Hindlimb muscle (tissue), 1 donor: ENCODE measurements around the gene ARHGAP6. TPM values are rescaled to one million over a fixed set of nuclear protein-coding genes. Genes with fewer than 3 reads are reported as not detected.
"Not testable (repeated sequence)": the region's sequence is repeated elsewhere in the genome, so short reads cannot be mapped to it uniquely, and the experiment has no call there.

Source experiments
- DNase-seq: peaks from one replicate; pipeline ENCODE4 v3.0.0-alpha.2; 2013
- polyA plus RNA-seq: library from polyadenylated mRNA; unstranded; fragments of 120-200 nt; gene quantifications from one replicate; pipeline ENCODE4 v1.2.1, GENCODE V29; 2013; ENCODE audit not compliant: insufficient read length

The ARHGAP6 gene
- polyA plus RNA-seq, 1 donor, result 12.8 TPM

DNA sequence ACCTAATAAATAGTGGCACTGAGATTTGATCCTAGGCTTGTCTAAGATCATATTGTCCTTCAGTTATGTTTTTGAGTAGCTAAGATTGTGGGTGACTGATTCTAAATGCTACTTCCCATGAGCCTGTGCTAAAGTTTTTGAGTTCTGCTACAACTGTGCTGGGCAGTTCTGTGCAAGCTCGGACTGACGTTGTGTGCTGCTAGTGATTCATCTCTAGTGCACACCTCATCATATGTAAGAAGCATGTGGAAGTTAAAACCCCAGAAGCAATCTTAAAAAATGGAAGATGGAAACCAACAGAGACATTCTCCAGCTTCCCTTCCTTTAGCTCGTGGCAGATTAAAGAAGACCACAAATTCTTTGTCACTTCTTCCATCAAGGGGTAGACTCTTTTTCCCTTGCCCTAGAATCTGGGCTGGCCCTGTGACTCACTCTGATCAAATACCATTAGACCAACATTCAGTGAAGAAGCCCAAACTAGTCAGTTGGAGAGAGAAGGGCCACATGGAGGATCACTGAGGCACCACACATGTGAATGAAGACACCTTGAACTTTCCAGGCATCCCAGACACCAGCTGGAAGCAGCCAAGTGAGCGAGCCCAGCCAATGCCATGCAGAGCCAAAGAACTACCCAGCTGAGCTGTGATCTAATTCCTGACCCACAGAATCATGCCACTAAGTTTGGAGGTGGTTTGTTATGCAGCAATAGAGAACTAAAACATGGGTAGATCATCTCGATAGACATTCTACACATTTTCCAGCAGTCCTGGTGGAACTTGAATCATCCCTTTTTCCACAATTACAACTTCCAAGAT, 16.8 kb downstream of the ARHGAP6 start:
- no peak for DNase-seq

DNA sequence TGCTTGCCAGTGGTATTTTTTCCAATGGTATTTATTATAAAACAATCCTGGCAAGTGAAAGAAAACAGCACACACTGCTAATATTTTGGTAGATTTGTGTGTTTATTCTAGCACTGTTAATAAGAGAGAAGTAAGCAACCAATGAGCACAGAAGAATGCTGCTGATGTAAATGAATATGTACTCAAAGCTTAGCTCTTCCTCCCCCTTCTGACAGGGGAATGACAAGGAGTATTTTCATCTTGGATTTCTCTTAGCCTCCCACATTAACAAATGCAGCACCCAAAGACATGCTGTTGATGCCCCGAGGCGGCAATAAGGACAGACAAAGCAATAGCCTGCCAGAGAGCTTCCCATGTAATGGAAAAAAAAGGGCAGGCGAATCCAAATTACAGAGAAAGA, 18.6 kb downstream of the ARHGAP6 start:
- no peak for DNase-seq

DNA sequence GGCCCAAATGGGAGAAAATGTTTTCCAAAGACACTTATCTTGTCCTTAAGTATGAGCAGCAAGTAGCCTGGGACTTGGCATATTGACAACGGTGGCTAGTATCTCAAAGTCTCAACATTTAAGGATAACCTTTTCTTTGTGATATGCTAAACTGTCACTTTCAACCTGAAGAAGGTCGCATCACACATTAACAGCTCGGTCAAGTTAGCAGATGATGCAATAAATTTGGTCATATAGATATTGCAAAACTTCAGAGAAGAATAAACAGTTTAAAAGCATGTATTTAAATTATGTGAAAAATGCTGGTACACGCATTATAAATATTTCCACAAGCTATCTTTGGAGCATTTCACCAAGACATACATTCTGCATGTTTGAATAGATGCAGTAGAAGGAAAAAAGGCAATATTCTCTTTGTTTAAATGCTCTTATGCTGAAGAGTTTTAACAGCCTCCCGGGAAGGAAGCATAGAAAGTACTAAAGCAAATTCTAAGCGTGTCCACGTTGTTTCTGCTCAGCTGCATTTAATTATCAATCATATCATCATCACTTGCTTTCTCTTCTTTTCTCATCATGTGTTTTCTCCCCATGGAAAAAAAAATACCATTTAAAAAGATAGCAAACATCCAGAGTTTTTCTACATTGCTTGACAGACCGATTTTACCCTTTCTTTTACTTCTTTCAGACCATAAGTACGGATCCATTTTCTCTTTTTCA, 24.2 kb downstream of the ARHGAP6 start:
- DNase-seq, result peak; percentile 10

DNA sequence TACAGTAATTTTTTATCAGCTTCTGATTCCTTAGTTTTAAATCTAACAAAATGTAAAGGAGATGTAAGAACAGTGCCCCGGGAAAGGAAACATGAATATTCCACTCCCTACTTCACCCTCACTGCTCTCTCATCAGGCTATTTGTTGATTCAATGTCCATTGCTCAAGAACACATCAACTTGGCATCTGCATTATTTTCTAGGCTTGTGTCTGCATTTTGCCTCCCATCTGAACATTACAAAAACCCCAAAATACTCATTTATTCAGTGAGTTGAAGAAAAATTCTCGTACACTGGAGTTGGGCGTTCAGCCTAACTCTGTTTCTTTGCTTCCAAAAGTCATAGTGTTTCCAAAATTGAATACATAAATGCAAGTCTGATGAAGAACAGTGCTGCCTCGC, 25.6 kb downstream of the ARHGAP6 start:
- peak; percentile 22 for DNase-seq

DNA sequence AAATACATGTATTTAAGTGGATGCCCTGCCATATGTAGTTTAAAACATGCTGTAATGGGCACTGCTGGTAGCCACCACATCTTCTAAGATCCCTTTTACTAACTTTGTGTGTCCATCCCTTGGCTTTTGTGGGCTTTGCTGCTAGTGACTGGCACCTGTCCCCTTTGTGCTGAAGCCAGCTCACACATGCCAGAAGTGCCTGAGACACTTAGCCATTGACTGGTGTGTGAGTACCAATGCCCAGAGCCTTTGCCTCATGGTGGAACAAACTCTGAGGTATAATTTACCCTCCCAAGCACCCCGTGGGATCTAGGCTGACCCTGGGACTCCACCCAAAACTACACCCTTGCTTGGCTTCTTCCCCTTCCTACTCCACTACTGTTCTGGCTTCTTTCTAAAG, 33.0 kb downstream of the ARHGAP6 start:
- DNase-seq, result no peak

DNA sequence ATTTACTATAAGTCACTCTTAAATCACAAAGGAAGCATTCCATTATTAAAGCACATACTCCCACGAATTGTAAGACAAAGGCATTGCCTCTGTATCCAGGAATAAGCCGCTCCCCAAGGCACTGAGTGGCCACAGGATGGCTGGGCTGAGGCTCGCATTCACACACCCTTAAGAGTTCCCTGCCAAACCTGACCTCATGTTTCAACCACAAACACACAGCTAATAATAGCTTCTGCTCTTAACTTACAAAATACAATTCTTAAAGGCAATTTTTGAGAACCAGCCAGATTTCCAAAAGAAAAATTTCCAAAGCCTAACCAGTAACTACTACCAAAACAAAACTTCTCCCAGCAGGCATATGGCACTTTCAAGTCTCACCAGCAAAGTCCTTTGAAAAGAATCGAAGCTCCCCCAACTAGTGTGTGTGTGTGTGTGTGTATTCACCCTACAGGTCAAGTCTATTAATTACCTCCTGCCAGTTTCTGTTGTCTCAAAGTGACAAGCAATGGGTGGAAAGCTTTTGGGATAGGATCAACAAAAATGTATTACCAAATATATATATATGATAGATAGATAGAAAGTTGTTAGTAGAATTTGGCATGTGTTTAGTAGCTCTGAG, 36.0 kb downstream of the ARHGAP6 start:
- peak; percentile 23 for DNase-seq

DNA sequence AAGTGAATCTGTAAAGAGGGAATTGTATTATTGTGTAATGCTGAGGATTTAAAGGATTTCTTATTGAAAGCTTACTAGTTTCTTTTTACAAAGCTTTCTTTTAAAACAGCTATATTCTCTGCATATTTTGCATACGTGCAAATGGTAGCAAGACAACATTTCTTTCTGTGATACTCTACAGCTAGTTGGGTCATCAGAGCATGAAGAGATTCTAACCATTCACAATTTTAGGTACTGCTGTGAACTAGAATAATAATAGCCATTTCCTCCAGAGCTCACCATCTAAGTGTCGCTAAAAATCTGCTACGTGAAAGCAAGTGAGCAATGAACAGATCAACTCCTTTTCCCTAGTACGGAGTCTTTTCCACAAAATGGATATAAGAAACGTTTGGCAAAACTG, 37.3 kb downstream of the ARHGAP6 start:
- no peak for DNase-seq

DNA sequence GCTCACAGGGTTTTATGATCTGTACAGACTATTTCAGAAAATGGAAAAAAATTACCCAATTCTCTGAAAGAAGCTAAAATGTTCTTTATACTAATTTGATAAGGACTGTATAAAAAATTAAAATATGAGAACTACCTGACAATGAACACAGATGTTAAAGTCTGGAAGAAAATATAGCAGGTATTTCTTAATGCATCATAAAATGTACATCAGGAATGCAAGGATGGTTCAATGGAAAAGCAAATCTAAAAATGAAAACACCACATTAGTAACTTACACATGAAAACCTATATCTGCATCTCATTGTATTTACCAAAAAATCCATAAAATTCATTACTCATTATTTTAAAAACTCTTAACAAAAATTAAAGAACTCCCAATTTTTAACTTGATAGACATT, 39.4 kb downstream of the ARHGAP6 start:
- DNase-seq, result no peak

DNA sequence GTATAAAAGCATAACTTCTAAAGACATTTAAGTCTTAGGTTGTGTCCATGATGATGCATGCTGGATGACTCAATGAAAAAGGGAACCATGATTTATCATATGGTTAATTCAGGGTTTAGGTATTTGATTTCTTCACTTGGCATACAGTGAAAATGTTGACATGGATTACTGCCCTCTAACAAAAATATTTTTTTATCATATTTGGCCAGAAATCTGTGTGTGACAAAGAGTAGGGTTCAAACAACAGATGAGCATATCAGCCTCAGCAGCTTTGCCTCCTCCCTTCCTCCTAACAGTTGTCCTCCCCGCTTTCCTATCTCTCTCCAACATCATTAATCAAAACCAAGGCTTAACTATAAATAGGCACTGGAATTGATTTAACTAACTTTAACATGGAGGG, 46.3 kb downstream of the ARHGAP6 start:
- no peak for DNase-seq

DNA sequence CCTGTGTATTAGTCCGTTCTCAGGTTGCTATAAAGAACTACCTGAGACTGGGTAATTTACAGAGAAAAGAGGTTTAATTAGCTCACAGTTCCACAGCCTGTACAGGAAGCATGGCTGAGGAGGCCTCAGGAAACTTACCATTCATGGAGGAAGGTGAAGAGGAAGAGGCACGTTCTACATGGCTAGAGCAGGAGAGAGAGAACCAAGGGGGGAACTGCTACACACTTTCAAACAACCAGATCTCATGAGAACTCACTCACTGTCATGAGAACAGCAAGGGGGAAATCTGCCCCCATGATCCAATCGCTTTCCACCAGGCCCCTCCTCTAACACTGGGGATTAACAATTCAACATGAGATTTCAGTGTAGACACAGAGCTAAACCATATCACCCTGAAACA, 51.5 kb downstream of the ARHGAP6 start:
- not testable (repeated sequence) for DNase-seq

DNA sequence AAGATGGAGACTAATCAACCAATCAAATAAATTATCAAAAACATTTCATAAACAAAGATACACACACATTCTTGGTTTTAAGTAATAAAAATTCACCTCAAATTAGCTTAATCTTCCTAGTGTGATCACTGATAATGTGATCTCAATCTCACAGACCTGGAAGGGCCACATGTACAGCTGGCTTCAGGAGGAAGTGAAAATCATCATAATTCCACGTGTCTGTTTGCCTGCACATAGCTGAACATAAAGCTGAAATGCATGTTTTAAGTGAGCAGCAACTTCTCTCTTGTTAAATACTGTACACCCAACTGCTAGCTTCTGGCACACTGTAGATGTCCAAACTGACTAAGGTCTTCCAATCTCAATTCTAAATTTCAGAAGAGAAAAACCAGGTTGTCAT, 53.8 kb downstream of the ARHGAP6 start:
- DNase-seq, result no peak

DNA sequence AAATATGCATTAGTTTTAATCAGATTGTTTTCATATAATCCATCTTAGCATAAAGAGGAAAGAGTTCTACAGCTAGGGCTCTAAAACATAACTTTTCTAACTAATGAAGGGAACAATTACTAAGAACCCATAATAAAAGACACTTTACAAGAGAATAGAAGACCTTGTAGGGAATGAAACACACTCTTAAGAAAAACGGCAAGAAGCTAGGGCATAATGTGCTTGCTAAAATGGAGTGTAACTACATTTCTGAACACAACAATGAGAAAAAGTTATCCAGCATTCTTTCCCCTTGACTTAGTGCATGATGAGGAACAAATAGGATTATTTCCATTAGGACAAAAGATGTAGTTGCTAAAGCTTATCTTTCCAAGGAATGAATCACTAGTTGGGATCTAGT, 54.6 kb downstream of the ARHGAP6 start:
- DNase-seq, result no peak

DNA sequence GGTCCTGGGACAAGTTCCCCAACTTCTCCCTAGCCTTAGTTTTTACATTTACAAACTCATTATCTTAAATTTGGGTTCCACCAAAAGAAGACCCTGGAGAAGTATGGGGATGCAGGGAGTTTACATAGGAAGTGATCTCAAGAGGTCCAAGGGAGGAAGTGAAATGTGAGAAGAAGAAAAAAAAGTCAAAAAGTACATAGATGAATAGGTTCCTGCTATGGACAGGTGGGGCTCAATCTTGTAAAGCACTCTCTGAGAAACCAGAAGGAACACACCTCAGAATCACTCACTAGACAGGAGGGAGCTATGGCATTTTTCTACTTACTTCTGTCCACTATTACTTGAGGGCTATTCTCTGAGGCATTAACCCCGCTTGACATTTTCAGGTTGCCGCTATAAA, 56.6 kb downstream of the ARHGAP6 start:
- no peak for DNase-seq

DNA sequence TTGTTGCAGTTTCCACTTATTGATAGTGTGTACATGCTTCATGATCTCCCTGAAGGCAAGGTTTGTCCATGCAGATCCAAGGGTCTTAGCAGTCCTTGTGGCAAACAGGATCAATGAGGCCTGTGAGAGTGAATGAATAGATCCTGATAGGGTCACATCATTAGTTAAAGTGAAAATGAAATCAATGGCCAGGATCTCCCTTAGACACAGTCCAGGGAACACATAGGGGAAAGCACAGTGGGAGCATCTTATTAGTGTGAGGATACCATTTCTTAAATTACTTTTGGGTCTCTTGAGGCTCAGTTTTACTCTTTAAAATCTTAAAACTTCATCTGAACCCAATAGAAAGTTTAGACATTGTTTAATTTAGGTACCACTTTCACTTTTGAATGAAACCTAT, 59.3 kb downstream of the ARHGAP6 start:
- no peak for DNase-seq

DNA sequence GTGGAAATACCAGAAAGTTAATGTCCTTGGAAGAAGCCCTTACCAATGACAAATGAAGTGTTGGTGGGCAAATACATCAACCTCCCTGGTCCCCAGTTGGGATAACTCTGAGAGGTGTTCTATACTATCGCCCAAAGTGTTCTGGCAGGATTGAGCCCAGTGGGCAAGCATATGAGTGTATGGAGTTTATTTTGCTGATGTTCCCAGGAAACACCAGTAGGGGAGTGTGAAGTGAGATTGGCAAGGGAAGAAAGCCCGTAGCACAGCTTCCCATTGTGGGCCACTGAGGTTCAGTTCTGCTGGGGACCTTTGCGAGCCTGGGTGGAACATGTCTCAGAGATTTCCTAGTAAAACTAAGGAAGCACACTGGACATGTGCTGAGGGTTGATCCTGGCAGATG, 65.1 kb downstream of the ARHGAP6 start:
- no peak for DNase-seq

DNA sequence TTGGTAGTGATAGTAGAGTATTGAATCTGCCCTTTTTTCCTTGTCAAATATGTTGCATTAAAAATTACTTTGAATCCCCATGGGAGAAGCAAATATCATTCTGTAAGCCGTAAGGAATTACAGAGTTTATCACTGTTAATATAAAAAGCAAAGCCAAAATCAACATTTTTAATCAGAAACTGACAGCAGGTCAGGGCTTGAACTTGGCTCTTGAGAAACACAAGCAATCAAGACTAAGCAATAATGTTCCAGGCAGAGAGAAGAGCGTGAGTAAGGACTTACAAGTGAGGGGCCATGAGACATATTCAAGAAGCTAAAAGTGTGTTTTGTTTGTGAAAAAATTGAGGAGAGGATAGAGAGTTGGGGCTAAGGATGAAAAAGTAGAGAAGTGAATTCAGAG, 68.2 kb downstream of the ARHGAP6 start:
- DNase-seq, result no peak

DNA sequence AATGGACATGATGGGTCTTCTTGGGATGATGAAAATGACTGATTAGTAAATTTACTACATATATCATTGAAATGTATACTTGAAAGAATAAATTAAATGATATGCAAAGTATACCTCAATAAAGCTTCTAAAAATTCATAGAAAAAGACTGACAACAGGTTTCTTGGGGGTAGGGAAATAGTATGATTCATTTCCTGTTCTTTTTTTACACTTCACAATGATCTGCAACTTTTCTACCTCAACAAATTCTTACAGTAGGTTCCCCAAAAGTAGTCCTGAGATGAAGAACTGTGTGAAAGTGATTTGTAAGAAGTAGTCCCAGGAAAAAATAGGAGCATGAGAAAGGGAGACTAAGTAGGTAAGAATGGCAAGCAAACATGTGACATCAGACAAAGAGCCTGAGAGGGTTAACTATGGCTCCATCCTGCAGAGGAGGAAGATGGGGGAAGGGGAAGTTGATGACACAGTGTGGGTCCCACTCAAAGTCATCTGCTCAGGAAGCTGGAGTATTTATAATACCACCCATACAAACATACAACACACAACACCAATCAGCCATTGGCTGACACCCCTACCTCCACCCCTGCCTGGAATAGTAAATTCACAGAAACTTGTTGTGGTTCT, 73.9 kb downstream of the ARHGAP6 start:
- no peak for DNase-seq

DNA sequence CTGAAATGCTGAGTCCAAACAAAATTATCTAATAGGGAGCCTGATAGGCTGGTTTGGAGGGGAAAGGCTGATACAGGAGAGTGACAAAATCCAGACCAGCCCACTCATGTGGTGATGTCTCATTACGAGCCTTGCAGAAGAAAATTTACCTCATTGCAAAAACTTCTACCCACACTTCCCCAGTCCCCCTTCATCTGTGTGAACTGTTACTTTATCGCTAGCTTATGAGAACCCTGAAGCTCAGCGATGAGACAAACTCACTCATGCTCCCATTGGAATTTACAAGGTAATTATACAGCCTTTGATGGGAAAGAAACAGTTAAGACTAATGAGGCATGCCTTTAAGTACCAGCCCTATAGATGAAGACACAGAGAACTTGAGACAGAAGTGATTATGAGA, 76.1 kb downstream of the ARHGAP6 start:
- no peak for DNase-seq

DNA sequence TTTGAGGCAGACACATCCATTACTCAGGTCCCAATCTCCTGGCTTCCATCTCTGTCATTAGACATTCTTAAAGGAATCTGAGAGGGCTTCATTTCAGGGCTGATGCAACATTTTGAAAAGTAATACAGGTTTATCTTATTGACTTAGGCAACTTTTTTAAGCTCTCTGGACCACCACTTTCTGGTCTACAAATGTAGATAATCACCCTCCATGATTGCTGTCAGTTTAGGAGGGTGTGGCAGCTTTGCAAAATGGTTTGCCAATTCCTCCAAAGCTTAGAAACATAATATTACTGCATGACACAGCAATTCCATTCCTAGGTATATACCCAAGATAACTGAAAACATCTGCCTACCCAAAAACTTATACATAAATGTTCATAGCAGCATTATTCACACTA, 77.6 kb downstream of the ARHGAP6 start:
- no peak for DNase-seq

DNA sequence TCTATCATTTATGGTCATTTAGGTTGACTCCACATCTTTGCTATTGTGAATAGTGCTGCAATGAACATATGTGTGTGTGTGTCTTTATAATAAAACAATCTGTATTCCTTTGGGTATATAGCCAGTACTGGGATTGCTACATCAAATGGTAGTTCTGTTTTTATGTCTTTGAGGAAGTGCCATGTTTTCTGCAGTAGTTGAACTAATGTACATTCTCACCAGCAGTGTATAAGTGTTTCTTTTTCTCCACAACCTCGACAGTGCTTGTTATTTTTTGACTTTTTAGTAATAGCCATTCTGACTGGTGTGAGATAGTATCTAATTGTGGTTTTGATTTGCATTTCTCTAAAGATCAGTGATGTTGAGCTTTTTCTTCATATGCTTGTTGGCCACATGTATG, 80.5 kb downstream of the ARHGAP6 start:
- DNase-seq, result no peak

DNA sequence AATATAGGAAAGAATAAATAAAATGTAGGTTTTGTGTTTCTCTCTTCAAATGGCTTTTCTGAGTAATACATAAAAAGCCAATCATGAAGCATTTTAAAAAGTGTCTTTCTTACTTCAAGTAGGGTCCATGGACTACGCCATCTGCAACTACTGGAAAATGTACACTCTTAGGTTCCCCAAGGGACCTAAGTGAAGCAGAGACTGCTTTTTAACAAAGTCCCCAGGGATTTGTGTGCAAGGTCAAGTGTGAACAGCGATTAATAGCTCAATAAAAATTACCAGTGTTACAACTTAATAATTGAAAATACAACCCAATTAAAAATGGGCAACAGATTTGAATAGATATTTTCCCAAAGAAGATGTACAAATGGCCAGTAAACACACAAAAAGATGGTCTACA, 84.9 kb downstream of the ARHGAP6 start:
- DNase-seq, result no peak

DNA sequence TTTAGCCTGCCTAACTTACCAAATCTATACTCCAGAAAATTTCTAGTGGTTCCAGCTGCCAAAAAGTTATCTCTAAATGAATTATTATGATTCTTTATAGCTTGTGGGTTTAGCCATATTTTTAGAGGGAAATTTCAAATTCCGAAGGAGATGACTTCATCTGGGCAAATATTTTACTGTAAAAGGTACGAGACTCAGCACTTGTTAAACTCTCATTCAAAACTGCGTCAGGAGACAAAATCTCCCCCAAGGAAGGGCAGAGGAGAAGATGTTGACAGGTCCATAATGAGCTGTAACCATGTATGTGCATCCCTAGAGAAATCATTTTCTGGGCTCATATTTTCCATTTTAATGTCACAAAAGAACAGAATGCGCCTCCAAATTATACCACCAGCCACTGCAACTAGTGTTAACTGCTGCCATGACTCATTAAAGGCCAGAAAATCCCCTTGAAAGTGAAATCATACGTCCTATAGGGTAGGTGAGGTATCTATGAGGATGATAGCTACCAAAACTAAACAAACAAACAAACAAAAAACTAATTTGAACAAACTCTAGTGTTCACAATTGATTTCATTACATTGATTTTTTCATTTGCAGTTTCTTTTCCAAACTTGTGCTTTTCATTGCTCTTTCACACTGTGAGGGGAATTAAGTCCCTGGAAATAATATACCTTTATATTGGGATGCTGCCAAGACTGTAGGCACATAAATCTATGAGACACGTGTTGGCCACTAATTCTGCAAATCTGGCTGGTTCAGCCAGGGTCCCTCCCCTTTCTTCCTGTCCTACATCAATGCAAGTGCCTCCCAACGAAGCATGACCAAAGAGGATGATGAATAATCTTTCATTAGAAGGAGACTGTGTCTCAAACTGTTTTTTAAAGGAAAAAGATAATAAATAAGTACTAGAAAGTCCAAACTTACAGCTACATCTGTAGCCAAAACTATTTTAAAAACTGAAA, 85.8 kb downstream of the ARHGAP6 start:
- DNase-seq, result no peak
